CD4-positive, alpha-beta memory T cell (primary cell): Measurements from ENCODE around the gene TMEM253. TPM values are rescaled to one million over a fixed set of nuclear protein-coding genes. Genes with fewer than 3 reads are reported as not detected.

Experiments used
- polyA plus RNA-seq, 2 donors: library from polyadenylated mRNA; unstranded; fragments of 300-500 nt; fragmentation: Illumina TruSeq; gene quantifications; one replicate each; pipeline ENCODE4 v1.2.3, GENCODE V29; 2021
- total RNA-seq, 2 experiments: library from RNA; stranded (reverse); gene quantifications; one replicate each; pipeline ENCODE4 v1.2.3, GENCODE V29; 2021

The TMEM253 gene
- total and polyA plus RNA-seq, 4 experiments from 2014 or later = not detected

Other genes starting within 250 kb of the TMEM253 start
- gene RNASE3, start 209.7 kb upstream of the TMEM253 start, total RNA-seq = not detected
- gene RNASE3, start 209.7 kb upstream of the TMEM253 start, polyA plus RNA-seq = not detected
- not detected for gene RNASE2, start 145.6 kb upstream of the TMEM253 start, total RNA-seq
- not detected for gene RNASE2, start 145.6 kb upstream of the TMEM253 start, polyA plus RNA-seq
- gene METTL17, start 111.1 kb upstream of the TMEM253 start, total RNA-seq = 100 to 1,000 TPM; 119 to 125 TPM
- gene METTL17, start 111.1 kb upstream of the TMEM253 start, polyA plus RNA-seq = 10 to 100 TPM; 36.9 to 42.0 TPM
- under 1 TPM in 1 of 2 experiments, not detected in 1; 0.67 TPM for gene SLC39A2, start 101.8 kb upstream of the TMEM253 start, total RNA-seq
- not detected for gene SLC39A2, start 101.8 kb upstream of the TMEM253 start, polyA plus RNA-seq
- gene NDRG2, start 76.0 kb upstream of the TMEM253 start, total RNA-seq = 10 to 100 TPM; 31.9 to 32.4 TPM
- gene NDRG2, start 76.0 kb upstream of the TMEM253 start, polyA plus RNA-seq = 10 to 100 TPM; 26.9 to 34.5 TPM
- gene TPPP2, start 70.8 kb upstream of the TMEM253 start, total RNA-seq = not detected
- not detected for gene TPPP2, start 70.8 kb upstream of the TMEM253 start, polyA plus RNA-seq
- not detected for gene RNASE13, start 66.3 kb upstream of the TMEM253 start, total RNA-seq
- gene RNASE13, start 66.3 kb upstream of the TMEM253 start, polyA plus RNA-seq = not detected
- not detected for gene RNASE7, start 58.7 kb upstream of the TMEM253 start, total RNA-seq
- not detected for gene RNASE7, start 58.7 kb upstream of the TMEM253 start, polyA plus RNA-seq
- not detected for gene RNASE8, start 43.2 kb upstream of the TMEM253 start, total RNA-seq
- gene RNASE8, start 43.2 kb upstream of the TMEM253 start, polyA plus RNA-seq = not detected
- gene ARHGEF40, start 30.8 kb upstream of the TMEM253 start, total RNA-seq = under 1 TPM; 0.42 to 0.49 TPM
- gene ARHGEF40, start 30.8 kb upstream of the TMEM253 start, polyA plus RNA-seq = under 1 TPM; 0.52 to 0.66 TPM
- 1 to 10 TPM; 7.6 to 8.0 TPM for gene ZNF219, start 2.4 kb upstream of the TMEM253 start, total RNA-seq
- 1 to 10 TPM in 1 of 2 donors, under 1 TPM in 1; 0.80 to 3.0 TPM for gene ZNF219, start 2.4 kb upstream of the TMEM253 start, polyA plus RNA-seq
- gene OR5AU1, start 55.0 kb downstream of the TMEM253 start, total RNA-seq = not detected
- gene OR5AU1, start 55.0 kb downstream of the TMEM253 start, polyA plus RNA-seq = not detected
- 100 to 1,000 TPM; 538 to 539 TPM for gene HNRNPC, start 168.4 kb downstream of the TMEM253 start, total RNA-seq
- 1,000 to 10,000 TPM in 1 of 2 donors, 100 to 1,000 TPM in 1; 705 to 1,178 TPM for gene HNRNPC, start 168.4 kb downstream of the TMEM253 start, polyA plus RNA-seq
- gene RPGRIP1, start 179.0 kb downstream of the TMEM253 start, total RNA-seq = under 1 TPM in 1 of 2 experiments, not detected in 1; 0.47 TPM
- gene RPGRIP1, start 179.0 kb downstream of the TMEM253 start, polyA plus RNA-seq = not detected